ENCODE results near the gene TEX47. TPM values are rescaled to one million over a fixed set of nuclear protein-coding genes. Genes with fewer than 3 reads are reported as not detected.

TEX47 gene
- total RNA-seq: not detected

GRCh38 chr7:88795553-88795952, at the start of gene TEX47:
Gene TEX47, minus strand, starts transcription at chr7:88795737. Its CDS starts 795 bp downstream, at chr7:88794942.
- intact Hi-C loops (cut with DNase I; ENCODE audit: low total_unique reads): no loop called here
- Histone ChIP-seq H3K36me3 (no peaks in the 10 kb centered on the region), H3K27ac (no peak within 1 kb of the TSS), H3K4me1 (no peaks in the 10 kb centered on the region), H3K27me3 (no peaks in the 10 kb centered on the region), H3K4me3 (no peak within 1 kb of the TSS), H3K9me3 (no peaks in the 10 kb centered on the region)
- in situ Hi-C loops (cut with MboI; ENCODE audit: low sequenced_read_pairs in 4 of 4): no loop called here
- no peak for TF ChIP-seq CTCF (IDR thresholded peaks at IDR 0.05 in 4 of 5, conservative IDR thresholded peaks at IDR 0.05 in 1 of 5)
- no peak for TF ChIP-seq POLR2A (IDR thresholded peaks at IDR 0.05)
- no peak for ATAC-seq
- no peak for DNase-seq

- Histone ChIP-seq H3K9me3 (no peaks in the 10 kb centered on the region), H3K4me3 (no peak overlapping the region), H3K36me3 (no peaks in the 10 kb centered on the region), H3K27ac (no peak overlapping the region), H3K4me1 (no peaks in the 10 kb centered on the region), H3K27me3 (no peaks in the 10 kb centered on the region)
- TF ChIP-seq POLR2A (IDR thresholded peaks at IDR 0.05): no peak
- no peak for TF ChIP-seq CTCF (IDR thresholded peaks at IDR 0.05 in 4 of 5, conservative IDR thresholded peaks at IDR 0.05 in 1 of 5)
- in situ Hi-C loops (cut with MboI; ENCODE audit: low sequenced_read_pairs in 4 of 4) (no loop called here), intact Hi-C loops (cut with DNase I; ENCODE audit: low total_unique reads) (no loop called here)
- DNase-seq: no peak
- no peak for ATAC-seq
Measured at GRCh38 chr7:88845091-88845490, 49.6 kb upstream of the TEX47 start.

- in situ Hi-C loops (cut with MboI; ENCODE audit: low sequenced_read_pairs in 4 of 4): no loop called here
Measured at GRCh38 chr7:88842201-88842600, 46.7 kb upstream of the TEX47 start.

GRCh38 chr7:88835147-88835728, 39.7 kb upstream of the TEX47 start:
- intact Hi-C loops (cut with DNase I; ENCODE audit: low total_unique reads): no loop called here

More at GRCh38 chr7:88842201-88842600, 46.7 kb upstream of the TEX47 start:
- no peak for ATAC-seq
- intact Hi-C loops (cut with DNase I; ENCODE audit: low total_unique reads): no loop called here
- Histone ChIP-seq H3K27ac (no peak overlapping the region), H3K27me3 (no peaks in the 10 kb centered on the region), H3K4me1 (no peaks in the 10 kb centered on the region), H3K9me3 (no peaks in the 10 kb centered on the region), H3K36me3 (no peaks in the 10 kb centered on the region), H3K4me3 (no peak overlapping the region)
- TF ChIP-seq POLR2A (IDR thresholded peaks at IDR 0.05) (no peak), CTCF (IDR thresholded peaks at IDR 0.05 in 4 of 5, conservative IDR thresholded peaks at IDR 0.05 in 1 of 5) (no peak)
- DNase-seq: no peak

More at GRCh38 chr7:88835147-88835728, 39.7 kb upstream of the TEX47 start:
- H3K9me3 ChIP-seq: no peaks in the 10 kb centered on the region
- TF ChIP-seq POLR2A (IDR thresholded peaks at IDR 0.05): no peak
- TF ChIP-seq CTCF (IDR thresholded peaks at IDR 0.05 in 4 of 5, conservative IDR thresholded peaks at IDR 0.05 in 1 of 5): no peak
- ATAC-seq: no peak
- no peak for DNase-seq
- no peaks in the 10 kb centered on the region for H3K36me3 ChIP-seq
- no peaks in the 10 kb centered on the region for H3K27me3 ChIP-seq
- no peaks in the 10 kb centered on the region for H3K4me1 ChIP-seq
- H3K4me3 ChIP-seq: no peak overlapping the region
- in situ Hi-C loops (cut with MboI; ENCODE audit: low sequenced_read_pairs in 4 of 4): no loop called here
- no peak overlapping the region for H3K27ac ChIP-seq
